ENCODE data around the gene TBC1D1.

TBC1D1 gene

DNA sequence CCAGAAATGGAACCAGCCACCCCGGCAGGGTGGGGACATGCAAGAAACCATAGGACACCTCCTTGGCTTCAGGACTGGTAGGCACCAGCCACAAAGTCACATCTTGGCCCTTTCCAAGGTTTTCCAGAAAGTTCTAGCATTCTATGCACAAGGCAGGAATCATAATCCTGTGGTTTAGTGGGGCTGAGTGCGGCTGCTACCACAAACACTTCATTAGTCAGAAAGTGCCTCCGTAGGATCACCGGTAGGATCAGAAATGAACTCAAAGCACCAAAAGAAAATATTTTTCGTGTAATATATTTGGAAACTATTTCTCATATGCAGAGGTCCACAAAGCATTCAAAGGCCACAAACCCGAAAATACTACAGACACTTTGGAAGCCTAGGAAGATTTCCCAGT lies 261.0 kb downstream of the TBC1D1 start:
- no peak for TF ChIP-seq ZFX (IDR thresholded peaks at IDR 0.05)
- TF ChIP-seq, protein P1, sequence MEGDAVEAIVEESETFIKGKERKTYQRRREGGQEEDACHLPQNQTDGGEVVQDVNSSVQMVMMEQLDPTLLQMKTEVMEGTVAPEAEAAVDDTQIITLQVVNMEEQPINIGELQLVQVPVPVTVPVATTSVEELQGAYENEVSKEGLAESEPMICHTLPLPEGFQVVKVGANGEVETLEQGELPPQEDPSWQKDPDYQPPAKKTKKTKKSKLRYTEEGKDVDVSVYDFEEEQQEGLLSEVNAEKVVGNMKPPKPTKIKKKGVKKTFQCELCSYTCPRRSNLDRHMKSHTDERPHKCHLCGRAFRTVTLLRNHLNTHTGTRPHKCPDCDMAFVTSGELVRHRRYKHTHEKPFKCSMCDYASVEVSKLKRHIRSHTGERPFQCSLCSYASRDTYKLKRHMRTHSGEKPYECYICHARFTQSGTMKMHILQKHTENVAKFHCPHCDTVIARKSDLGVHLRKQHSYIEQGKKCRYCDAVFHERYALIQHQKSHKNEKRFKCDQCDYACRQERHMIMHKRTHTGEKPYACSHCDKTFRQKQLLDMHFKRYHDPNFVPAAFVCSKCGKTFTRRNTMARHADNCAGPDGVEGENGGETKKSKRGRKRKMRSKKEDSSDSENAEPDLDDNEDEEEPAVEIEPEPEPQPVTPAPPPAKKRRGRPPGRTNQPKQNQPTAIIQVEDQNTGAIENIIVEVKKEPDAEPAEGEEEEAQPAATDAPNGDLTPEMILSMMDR (conservative IDR thresholded peaks at IDR 0.05) = no peak
- H3K27ac ChIP-seq = no peak overlapping the region; the same call in 1 of the 2 replicates

DNA sequence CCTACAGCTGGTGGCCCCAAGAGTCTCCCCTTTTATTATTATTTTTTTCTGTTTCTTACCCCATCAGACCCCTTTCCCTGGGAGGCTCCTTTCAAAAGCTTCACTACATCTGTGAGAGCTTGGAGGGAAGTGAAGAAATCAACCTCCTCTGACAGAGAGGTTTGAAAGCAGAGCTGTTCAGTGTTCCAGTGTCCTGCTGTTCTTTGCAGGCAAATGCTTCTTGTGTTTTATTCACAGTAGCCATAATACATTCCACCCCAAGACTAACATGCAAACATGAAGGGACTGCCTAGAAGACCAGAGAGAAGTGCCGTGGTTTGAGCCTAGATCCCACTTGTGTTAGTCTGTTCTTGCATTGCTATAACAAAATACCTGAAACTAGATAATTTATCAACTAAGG lies 261.4 kb downstream of the TBC1D1 start:
- no peak for TF ChIP-seq ZFX (IDR thresholded peaks at IDR 0.05)
- TF ChIP-seq, protein P1 (conservative IDR thresholded peaks at IDR 0.05) = no peak

DNA sequence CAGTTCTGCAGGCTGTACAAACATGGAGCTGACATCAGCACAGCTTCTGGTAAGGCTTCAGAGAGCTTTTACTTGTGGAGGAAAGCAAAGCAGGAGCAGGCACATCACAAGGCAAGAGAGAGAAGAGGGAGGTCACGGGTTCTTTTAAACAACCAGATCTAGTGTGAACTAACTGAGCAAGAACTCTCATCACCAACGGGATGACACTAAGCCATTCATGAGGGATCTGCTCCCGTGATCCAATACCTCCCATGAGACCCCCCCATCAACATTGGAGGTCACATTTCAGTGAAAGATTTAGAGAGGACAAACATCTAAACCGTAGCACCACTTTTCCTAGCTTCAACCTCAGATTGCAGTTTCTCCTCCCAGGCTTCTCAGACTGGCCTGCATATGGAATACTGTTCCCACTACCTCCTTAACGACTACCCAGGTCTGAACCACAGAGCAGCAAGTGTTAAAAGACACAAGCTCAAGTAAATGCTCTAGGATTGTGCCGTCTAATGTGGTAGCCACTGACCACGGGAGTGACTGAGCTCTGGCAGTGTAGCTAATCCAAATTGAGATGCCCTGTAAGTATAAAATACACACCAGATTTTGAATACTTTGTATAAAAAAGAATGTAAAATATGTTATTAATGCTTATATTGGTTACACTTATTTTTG lies 262.0 kb downstream of the TBC1D1 start:
- H3K27ac ChIP-seq = no peak overlapping the region
- TF ChIP-seq, protein P1 (conservative IDR thresholded peaks at IDR 0.05) = no peak
- TF ChIP-seq ZFX (IDR thresholded peaks at IDR 0.05) = no peak

More for the DNA sequence above, 261.4 kb downstream of the TBC1D1 start:
- H3K27ac ChIP-seq = no peak overlapping the region

DNA sequence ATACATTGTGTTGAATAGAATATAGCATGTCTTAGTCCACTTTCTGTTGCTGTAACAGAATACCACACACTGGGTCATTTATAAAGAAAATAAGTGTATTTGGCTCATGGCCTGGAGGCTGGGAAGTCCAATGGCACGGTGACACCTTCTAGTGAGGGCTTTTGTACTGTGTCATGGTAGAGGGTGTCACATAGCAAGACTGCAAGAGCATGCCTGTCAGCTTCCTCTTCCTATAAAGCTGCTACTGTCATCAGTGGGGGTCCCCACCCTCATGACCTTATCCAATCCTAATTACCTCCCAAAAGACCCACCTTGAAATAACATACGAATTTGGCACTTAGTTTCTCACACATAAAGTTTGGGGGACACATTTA lies 262.5 kb downstream of the TBC1D1 start:
- TF ChIP-seq, protein P1 (conservative IDR thresholded peaks at IDR 0.05) = no peak
- no peak for TF ChIP-seq ZFX (IDR thresholded peaks at IDR 0.05)
- H3K27ac ChIP-seq = no peak overlapping the region

DNA sequence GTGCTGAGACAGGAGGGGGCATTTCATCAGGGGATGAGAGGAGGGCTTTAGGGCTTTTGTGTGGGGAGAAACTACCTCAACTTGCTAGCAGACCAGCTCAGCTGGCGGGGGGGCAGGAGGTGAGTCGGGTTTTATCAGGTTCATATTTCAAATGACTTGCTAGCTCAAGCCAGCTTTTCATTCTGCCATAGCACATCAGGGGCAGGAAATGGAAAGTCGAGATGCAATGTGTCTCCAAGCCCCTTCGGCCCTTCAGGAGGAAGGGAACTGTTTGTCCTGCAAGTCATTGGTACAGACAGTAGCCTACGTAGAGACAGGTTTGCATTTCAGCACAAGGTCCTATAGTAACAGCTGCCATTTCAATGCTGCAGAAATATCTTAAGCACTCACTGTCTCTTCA lies 263.4 kb downstream of the TBC1D1 start:
- TF ChIP-seq ZFX (IDR thresholded peaks at IDR 0.05) = no peak
- TF ChIP-seq, protein P1 (conservative IDR thresholded peaks at IDR 0.05) = no peak
- no peak overlapping the region for H3K27ac ChIP-seq

DNA sequence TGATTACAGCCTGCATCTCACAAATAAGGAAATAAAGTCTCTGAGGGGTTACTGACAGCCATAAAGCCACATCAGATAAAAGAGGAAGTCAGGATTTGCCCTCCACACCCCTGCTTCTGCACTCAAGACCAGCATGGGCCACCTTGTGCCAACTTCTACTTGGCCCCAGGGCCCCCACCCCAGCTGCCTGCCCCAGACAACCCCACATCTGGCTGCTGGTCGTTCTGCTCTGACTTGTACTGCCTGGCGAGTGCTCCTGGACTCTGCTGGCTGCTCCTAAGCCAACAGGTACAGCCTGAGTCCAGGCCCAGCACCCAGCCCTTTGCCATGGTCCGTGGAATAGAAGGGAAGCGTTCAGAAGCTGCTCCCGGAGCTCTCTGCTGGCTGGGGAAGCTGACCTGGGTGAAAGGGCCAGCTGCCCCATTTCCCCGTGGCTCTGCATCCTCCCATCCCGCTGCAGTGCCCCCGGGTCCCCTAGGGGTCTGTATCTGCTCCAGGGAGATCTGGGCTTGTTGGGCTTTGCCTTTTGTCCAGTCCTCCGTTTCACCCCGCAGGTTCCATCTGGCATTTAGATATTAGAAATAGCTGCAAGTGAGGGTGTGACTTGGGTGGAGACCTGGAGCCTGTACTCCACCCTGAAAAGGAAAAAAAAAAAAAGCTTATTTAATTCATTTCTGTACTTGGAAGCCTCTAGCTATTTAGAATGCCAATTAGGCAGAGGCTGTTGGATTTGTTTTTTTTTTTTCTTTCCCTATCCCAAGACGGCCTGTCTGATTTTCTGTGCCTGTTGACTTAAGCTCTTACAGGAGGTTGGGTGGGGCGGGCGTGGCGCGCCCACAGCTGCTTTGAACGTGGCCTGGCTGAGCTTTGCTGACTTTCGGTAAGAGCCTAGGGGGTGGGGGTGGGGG lies 264.1 kb downstream of the TBC1D1 start:
- no peak overlapping the region for H3K27ac ChIP-seq
- no peak for TF ChIP-seq ZFX (IDR thresholded peaks at IDR 0.05)
- TF ChIP-seq, protein P1 (conservative IDR thresholded peaks at IDR 0.05) = no peak
